ENCODE results near the gene LDLRAD3.
A peak's percentile ranks its signal among the peaks of the same experiment; 100 is the strongest.

Gene LDLRAD3

GRCh38 chr11:36092314-36093030, 148.6 kb downstream of the LDLRAD3 start:
- DNase-seq, result peak; percentile 24 to 57
- TF ChIP-seq GATA1 (IDR thresholded peaks at IDR 0.05; ENCODE audit: low read depth, low read length), result no peak
- TF ChIP-seq POLR2A (IDR thresholded peaks at IDR 0.05; ENCODE audit: low read length), result no peak

DNA sequence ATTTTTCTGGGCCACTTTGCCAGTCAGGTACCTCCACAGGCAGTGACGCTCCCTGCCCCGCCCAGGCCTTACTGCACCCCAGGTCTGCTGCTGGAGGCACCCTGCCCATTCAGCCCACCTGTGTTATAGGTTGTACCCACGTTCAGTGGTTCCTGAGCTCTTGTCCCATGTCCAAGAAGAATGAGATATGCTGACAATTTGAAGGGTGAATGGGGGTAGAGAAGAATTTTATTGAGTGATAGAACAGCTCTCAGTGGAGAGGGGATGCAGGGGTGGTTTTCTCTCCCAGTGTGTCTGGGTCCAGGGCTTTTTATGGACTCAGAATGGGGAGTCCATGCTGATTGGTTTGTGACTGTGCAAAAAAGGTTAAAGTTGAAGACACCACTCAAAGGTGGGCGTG, 149.7 kb downstream of the LDLRAD3 start:
- TF ChIP-seq GATA1 (IDR thresholded peaks at IDR 0.05; ENCODE audit: low read depth, low read length), result no peak
- TF ChIP-seq POLR2A (IDR thresholded peaks at IDR 0.05; ENCODE audit: low read length), result no peak
- DNase-seq, result peak; percentile 35 to 55

- DNase-seq, result no peak
Observed at GRCh38 chr11:36094164-36094563, 150.3 kb downstream of the LDLRAD3 start.

DNA sequence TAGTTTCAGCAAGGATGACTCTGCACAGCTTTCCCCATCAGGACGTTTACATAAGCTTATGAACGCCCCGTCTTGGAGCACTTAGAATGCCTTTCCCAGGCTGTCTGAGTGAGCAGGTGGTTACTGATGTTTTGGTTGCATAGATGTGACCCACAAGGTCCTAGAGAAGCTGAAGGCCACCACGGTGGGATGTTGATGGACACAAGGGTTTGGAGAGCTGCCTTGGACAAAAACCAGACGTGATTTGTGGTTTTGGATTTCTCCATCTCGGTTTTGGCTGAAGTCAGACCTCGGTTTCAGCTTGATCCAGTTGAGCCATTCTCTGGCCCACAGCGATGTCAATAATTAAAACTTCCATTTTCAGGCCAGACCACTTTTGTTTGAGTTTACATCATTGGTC, 151.9 kb downstream of the LDLRAD3 start:
- no peak for TF ChIP-seq GATA1 (IDR thresholded peaks at IDR 0.05; ENCODE audit: low read depth, low read length)
- TF ChIP-seq POLR2A (IDR thresholded peaks at IDR 0.05; ENCODE audit: low read length), result no peak
- DNase-seq, result no peak

More at GRCh38 chr11:36094164-36094563, 150.3 kb downstream of the LDLRAD3 start:
- TF ChIP-seq POLR2A (IDR thresholded peaks at IDR 0.05; ENCODE audit: low read length) (no peak), GATA1 (IDR thresholded peaks at IDR 0.05; ENCODE audit: low read depth, low read length) (no peak)

GRCh38 chr11:36097219-36097650, 153.4 kb downstream of the LDLRAD3 start:
- DNase-seq, result peak; percentile 55 to 84
- TF ChIP-seq GATA1 (IDR thresholded peaks at IDR 0.05; ENCODE audit: low read depth, low read length), result no peak
- no peak for TF ChIP-seq POLR2A (IDR thresholded peaks at IDR 0.05; ENCODE audit: low read length)

DNA sequence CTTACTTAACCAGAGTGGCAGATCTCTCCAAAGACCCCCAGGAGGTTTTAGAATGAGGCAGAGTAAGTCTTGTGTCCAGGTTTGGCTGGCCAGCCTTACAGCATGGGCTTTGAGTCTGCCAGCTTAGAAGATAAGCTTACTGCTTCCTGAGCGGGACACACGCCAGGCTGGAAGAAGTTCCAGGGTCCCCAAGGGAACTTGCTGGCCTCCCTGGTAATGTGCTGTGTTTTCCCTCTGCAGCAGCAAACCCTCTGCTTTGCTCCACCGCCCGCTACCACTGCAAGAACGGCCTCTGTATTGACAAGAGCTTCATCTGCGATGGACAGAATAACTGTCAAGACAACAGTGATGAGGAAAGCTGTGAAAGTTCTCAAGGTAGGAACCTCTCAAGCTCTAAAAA, 154.2 kb downstream of the LDLRAD3 start:
- DNase-seq, result peak; percentile 28 to 40
- TF ChIP-seq POLR2A (IDR thresholded peaks at IDR 0.05; ENCODE audit: low read length) (no peak), GATA1 (IDR thresholded peaks at IDR 0.05; ENCODE audit: low read depth, low read length) (no peak)

DNA sequence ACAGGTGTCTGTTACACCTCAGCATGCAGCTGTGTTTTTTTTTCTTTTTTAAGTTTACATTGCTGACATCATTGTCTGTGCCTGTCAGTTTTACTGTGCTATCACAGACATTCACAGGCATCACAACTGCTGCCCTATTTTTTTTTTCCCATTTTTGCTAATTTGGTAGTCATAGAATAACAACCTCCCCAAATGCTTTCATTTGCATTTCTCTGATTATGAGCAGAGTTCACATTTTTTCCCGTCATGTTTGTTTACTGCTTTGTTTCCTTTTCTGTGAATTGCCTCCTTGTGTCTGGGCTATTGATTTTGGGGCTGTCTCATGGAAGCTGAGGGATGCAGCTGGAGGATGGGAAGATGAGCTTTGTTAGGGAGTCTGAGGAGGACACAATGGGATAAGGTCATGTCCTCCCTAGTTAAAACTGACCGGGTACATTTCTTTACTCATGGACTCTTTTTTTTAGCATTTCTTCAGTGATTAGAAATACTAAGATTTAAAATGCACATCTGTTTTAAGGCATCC, 155.1 kb downstream of the LDLRAD3 start:
- TF ChIP-seq POLR2A (IDR thresholded peaks at IDR 0.05; ENCODE audit: low read length) (no peak), GATA1 (IDR thresholded peaks at IDR 0.05; ENCODE audit: low read depth, low read length) (no peak)
- no peak for DNase-seq

GRCh38 chr11:36101466-36101865, 157.6 kb downstream of the LDLRAD3 start:
- DNase-seq, result peak; percentile 76 to 83
- TF ChIP-seq POLR2A (IDR thresholded peaks at IDR 0.05; ENCODE audit: low read length) (no peak), GATA1 (IDR thresholded peaks at IDR 0.05; ENCODE audit: low read depth, low read length) (no peak)

DNA sequence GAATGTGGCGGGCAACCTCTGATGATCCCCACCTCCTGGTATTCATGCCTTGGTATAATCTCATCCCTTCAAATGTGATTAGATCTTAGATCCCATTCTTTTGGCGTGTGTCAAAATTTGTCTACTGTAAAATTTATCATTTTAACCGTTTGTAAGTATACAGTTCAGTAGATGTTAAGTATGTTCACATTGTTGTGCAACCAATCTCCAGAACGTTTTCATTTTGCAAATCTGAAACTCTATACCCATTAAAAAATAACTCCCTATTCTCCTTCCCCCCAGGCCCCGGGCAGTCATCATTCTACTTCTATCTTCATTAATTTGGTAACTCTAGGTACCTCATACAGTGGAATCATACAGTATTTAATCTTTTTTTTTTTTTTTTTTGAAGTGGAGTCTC, 159.0 kb downstream of the LDLRAD3 start:
- peak in 1 of 2 experiments; percentile 19 for DNase-seq
- TF ChIP-seq POLR2A (IDR thresholded peaks at IDR 0.05; ENCODE audit: low read length) (no peak), GATA1 (IDR thresholded peaks at IDR 0.05; ENCODE audit: low read depth, low read length) (no peak)

GRCh38 chr11:36103933-36104530, 160.2 kb downstream of the LDLRAD3 start:
- no peak for TF ChIP-seq POLR2A (IDR thresholded peaks at IDR 0.05; ENCODE audit: low read length)
- no peak for TF ChIP-seq GATA1 (IDR thresholded peaks at IDR 0.05; ENCODE audit: low read depth, low read length)

DNA sequence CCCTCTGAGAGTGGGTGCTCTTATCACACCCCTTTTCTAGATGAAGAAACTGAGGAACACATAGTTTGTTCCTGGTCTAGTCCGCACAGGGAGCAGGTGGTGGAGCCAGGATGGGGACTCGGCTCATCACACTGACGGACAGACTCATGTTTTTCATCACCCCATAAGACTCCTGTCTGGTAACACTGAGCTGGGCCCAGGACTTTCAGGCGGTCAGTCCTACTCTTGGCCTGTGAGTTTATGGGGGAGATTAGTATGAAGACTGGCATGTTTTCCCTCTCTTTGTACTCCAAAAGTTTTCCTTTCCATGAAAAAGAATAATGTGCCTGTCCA, 160.8 kb downstream of the LDLRAD3 start:
- no peak for TF ChIP-seq GATA1 (IDR thresholded peaks at IDR 0.05; ENCODE audit: low read depth, low read length)
- no peak for TF ChIP-seq POLR2A (IDR thresholded peaks at IDR 0.05; ENCODE audit: low read length)
- DNase-seq, result no peak

More at GRCh38 chr11:36103933-36104530, 160.2 kb downstream of the LDLRAD3 start:
- peak; percentile 60 to 65 for DNase-seq

GRCh38 chr11:36105743-36106581, 162.1 kb downstream of the LDLRAD3 start:
- TF ChIP-seq POLR2A (IDR thresholded peaks at IDR 0.05; ENCODE audit: low read length) (peak; percentile 45), GATA1 (IDR thresholded peaks at IDR 0.05; ENCODE audit: low read depth, low read length) (no peak)
- peak; percentile 30 to 43 for DNase-seq

DNA sequence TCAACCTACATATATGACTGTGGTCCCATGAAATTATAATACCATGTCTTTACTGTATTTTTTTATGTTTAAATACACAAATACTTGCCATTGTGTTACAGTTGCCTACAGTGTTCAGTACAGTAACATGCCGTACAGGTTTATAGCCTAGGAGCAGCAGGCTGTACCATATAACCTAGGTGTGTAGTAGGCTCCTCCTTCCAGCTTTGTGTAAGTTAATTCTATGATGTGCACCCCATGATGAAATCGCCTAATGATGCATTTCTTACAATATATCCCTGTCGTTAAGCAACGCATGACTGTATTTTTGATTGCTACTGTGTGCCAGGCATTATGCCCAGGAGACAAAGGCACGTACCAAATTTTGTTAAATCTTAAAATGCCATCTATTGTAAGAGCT, 163.7 kb downstream of the LDLRAD3 start:
- TF ChIP-seq GATA1 (IDR thresholded peaks at IDR 0.05; ENCODE audit: low read depth, low read length) (no peak), POLR2A (IDR thresholded peaks at IDR 0.05; ENCODE audit: low read length) (no peak)
- no peak for DNase-seq

All from erythroblast (primary cell).